CD4-positive, alpha-beta T cell (primary cell): ENCODE results near the gene LEF1. TPM values are rescaled to one million over a fixed set of nuclear protein-coding genes. Genes with fewer than 3 reads are reported as not detected.

Experiments
- ATAC-seq: fragments of 200-7000 bp; cut with Tn5 transposase; one replicate; pipeline ENCODE4 v1.10.0; 2022; ENCODE audit warnings: mild to moderate bottlenecking; ENCODE audit not compliant: poor library complexity
- CTCF ChIA-PET: fragments of 350-600 bp; sonication (Branson Sonifier 250); formaldehyde crosslinking; loops from one replicate; lab custom pipeline; 2021; ENCODE audit warnings: antibody characterized with exemption, inconsistent platforms; lab: Charles Lee
- POLR2A ChIA-PET: fragments of 350-600 bp; sonication (Branson Sonifier 250); formaldehyde crosslinking; loops from one replicate; lab custom pipeline; 2021; ENCODE audit warnings: antibody characterized with exemption, inconsistent platforms; lab: Charles Lee
- DNase-seq, 14 experiments: peaks; one replicate each; pipeline ENCODE4 v3.0.0-alpha.2; 2013 to 2020; ENCODE audit warnings: mixed read lengths in 2 of 14
- H3K27ac ChIP-seq, 2 donors: one replicate each; pipeline versions ENCODE4 v1.5.1 to v1.7.0; 2013; ENCODE audit warnings: low read length in 2 of 2, low read depth in 1 of 2, mild to moderate bottlenecking in 1 of 2
- H3K27me3 ChIP-seq, 2 experiments: 1 replicate in 1 of 2; 2 replicates in 1 of 2; pipeline versions ENCODE4 v1.6.1 to v1.7.0; 2013; ENCODE audit warnings: low read length in 2 of 2, control low read depth in 1 of 2, mild to moderate bottlenecking in 1 of 2, moderate library complexity in 1 of 2; ENCODE audit not compliant: insufficient read depth in 2 of 2, control insufficient read depth in 1 of 2
- H3K36me3 ChIP-seq: one replicate; pipeline ENCODE4 v1.6.1; 2013; ENCODE audit warnings: low read length, control low read depth; ENCODE audit not compliant: insufficient read depth
- H3K4me1 ChIP-seq: one replicate; pipeline ENCODE4 v1.6.1; 2013; ENCODE audit warnings: low read length, control low read depth; ENCODE audit not compliant: insufficient read depth
- H3K4me3 ChIP-seq: one replicate; pipeline ENCODE4 v1.5.1; 2013; ENCODE audit warnings: mild to moderate bottlenecking, low read length, moderate library complexity
- H3K9me3 ChIP-seq, 2 experiments: 1 replicate in 1 of 2; 2 replicates in 1 of 2; pipeline versions ENCODE4 v1.6.1 to v1.7.0; 2013; ENCODE audit warnings: low read length in 2 of 2, mild to moderate bottlenecking in 2 of 2, control low read depth in 1 of 2, moderate library complexity in 1 of 2; ENCODE audit not compliant: control insufficient read depth in 1 of 2, insufficient read depth in 1 of 2
- H3K27ac Mint-ChIP-seq: one replicate; pipeline ENCODE4 v1.8.0; 2020; ENCODE audit warnings: mixed read lengths
- H3K27me3 Mint-ChIP-seq: one replicate; pipeline ENCODE4 v1.8.0; 2021; ENCODE audit warnings: mixed read lengths
- H3K36me3 Mint-ChIP-seq: one replicate; pipeline ENCODE4 v1.8.0; 2021; ENCODE audit warnings: low read depth, mixed read lengths
- H3K4me1 Mint-ChIP-seq: one replicate; pipeline ENCODE4 v1.8.0; 2021; ENCODE audit warnings: low read depth, mixed read lengths
- H3K4me3 Mint-ChIP-seq: one replicate; pipeline ENCODE4 v1.8.0; 2020; ENCODE audit warnings: mild to moderate bottlenecking, mixed read lengths
- H3K9me3 Mint-ChIP-seq: one replicate; pipeline ENCODE4 v1.8.0; 2020; ENCODE audit warnings: mixed read lengths
- intact Hi-C, 2 experiments: fragments of 100-400 bp; cut with DNase I in 1 of 2; cut with micrococcal nuclease in 1 of 2; formaldehyde crosslinking; loops; one replicate each; pipeline versions ENCODE4 v1.15.1 to v1.9.0; 2023 to 2025; cut with DNase I, micrococcal nuclease
- total RNA-seq, 174 experiments: library from RNA in 2 of 174; stranded (reverse) in 2 of 174; gene quantifications; one replicate each; pipeline ENCODE4 v1.2.3 and lab custom pipeline; 2021 to 2026
- TF ChIP-seq, protein P1 (sequence below): fragments of 200-600 bp; IDR thresholded peaks from one replicate; pipeline ENCODE4 v1.8.0; 2022; ENCODE audit warnings: antibody characterized with exemption, mild to moderate bottlenecking

Gene LEF1
- total RNA-seq, 2 experiments from 2014 or later: 409 to 438 TPM

DNA sequence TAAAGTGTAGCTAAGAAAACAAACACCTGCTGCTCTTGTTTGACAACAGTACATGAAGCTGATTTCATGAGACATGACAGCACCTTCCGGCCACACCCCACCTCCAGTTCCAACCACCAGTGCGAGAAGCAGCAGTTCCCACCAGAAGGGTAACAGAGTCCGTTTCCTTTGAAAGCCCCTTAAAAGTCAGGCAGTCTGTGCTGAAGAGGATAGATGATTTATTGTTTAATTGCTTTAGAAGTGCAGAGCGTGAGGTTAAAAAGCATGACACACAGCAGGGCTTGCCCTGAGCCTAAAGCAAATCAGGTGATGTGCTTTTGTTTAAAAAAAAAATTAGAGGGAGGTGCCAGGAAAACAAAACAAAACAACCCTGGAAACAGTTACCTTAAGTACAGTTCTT, 96.4 kb downstream of the LEF1 start:
- Mint-ChIP-seq H3K27me3 (no peaks in the 10 kb centered on the region), H3K9me3 (no peaks in the 10 kb centered on the region), H3K27ac (peak overlapping the region; percentile 88), H3K4me1 (peaks cover 81% of the 10 kb centered on the region), H3K4me3 (peak overlapping the region; percentile 44), H3K36me3 (peaks cover 95% of the 10 kb centered on the region)
- H3K4me1 ChIP-seq: peaks cover 28% of the 10 kb centered on the region
- H3K4me3 ChIP-seq: no peak overlapping the region
- H3K9me3 ChIP-seq: no peaks in the 10 kb centered on the region
- H3K27me3 ChIP-seq: no peaks in the 10 kb centered on the region
- peaks cover 67% of the 10 kb centered on the region for H3K36me3 ChIP-seq
- intact Hi-C loops: loop anchor here in 1 of 2 experiments (1.0 to 5.0 kb wide), 4 partner anchors 8 to 93 kb away; no protein-coding TSS in a partner anchor
- peak overlapping the region; percentile 49 to 86 for H3K27ac ChIP-seq
- CTCF ChIA-PET: interaction anchor here (1.8 to 2.0 kb wide), 2 partner anchors 10 to 42 kb away, joined by 5 to 9 read pairs; no protein-coding TSS in a partner anchor
- POLR2A ChIA-PET: interaction anchor here (0.8 to 3.1 kb wide), 20 partner anchors 8 to 100 kb away, joined by 3 to 19 read pairs (median 4); partner anchors contain the start of gene LEF1
- peak; percentile 83 for ATAC-seq
- TF ChIP-seq, protein P1, sequence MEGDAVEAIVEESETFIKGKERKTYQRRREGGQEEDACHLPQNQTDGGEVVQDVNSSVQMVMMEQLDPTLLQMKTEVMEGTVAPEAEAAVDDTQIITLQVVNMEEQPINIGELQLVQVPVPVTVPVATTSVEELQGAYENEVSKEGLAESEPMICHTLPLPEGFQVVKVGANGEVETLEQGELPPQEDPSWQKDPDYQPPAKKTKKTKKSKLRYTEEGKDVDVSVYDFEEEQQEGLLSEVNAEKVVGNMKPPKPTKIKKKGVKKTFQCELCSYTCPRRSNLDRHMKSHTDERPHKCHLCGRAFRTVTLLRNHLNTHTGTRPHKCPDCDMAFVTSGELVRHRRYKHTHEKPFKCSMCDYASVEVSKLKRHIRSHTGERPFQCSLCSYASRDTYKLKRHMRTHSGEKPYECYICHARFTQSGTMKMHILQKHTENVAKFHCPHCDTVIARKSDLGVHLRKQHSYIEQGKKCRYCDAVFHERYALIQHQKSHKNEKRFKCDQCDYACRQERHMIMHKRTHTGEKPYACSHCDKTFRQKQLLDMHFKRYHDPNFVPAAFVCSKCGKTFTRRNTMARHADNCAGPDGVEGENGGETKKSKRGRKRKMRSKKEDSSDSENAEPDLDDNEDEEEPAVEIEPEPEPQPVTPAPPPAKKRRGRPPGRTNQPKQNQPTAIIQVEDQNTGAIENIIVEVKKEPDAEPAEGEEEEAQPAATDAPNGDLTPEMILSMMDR: no peak
- DNase-seq: peak; percentile 50 to 86 (median 70)

DNA sequence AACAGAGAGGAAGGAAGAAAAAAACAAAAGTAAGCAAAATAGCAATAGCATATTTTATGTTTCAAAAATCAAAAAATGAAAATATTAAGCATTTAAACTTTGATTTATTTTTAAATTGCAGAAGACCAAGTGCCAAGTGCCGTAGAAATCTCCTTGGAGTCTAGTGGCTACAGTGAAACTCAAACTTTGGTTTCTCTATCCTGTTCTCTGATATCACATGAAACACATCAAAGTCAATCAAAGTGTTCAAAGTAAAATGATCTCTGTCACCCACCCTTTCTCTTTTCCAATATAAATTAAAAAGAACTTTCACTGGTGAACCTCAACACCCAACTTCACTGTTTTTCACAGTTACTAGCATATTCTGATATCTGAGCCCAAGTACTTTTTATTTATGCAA, 98.0 kb downstream of the LEF1 start:
- ChIA-PET CTCF (interaction anchor here (1.1 to 2.0 kb wide), 2 partner anchors 40 to 52 kb away, joined by 3 to 9 read pairs; no protein-coding TSS in a partner anchor), POLR2A (interaction anchor here (0.8 to 3.1 kb wide), 7 partner anchors 9 to 42 kb away, joined by 3 to 19 read pairs (median 5); no protein-coding TSS in a partner anchor)
- peaks cover 97% of the 10 kb centered on the region for H3K36me3 Mint-ChIP-seq
- DNase-seq: peak in 2 of 14 experiments; percentile 20 to 43
- no peaks in the 10 kb centered on the region for H3K9me3 ChIP-seq
- peak overlapping the region; percentile 88 for H3K27ac Mint-ChIP-seq
- H3K27me3 ChIP-seq: no peaks in the 10 kb centered on the region
- intact Hi-C loops: loop anchor here in 1 of 2 experiments (2.0 to 5.0 kb wide), 2 partner anchors 22 to 37 kb away; no protein-coding TSS in a partner anchor
- H3K27ac ChIP-seq: peak overlapping the region in 1 of 2 donors; percentile 86
- ATAC-seq: no peak
- H3K4me1 Mint-ChIP-seq: peaks cover 92% of the 10 kb centered on the region
- peaks cover 65% of the 10 kb centered on the region for H3K36me3 ChIP-seq
- H3K4me3 Mint-ChIP-seq: peak overlapping the region; percentile 58
- no peaks in the 10 kb centered on the region for H3K9me3 Mint-ChIP-seq
- peaks cover 29% of the 10 kb centered on the region for H3K4me1 ChIP-seq
- no peaks in the 10 kb centered on the region for H3K27me3 Mint-ChIP-seq
- TF ChIP-seq, protein P1: no peak
- no peak overlapping the region for H3K4me3 ChIP-seq

DNA sequence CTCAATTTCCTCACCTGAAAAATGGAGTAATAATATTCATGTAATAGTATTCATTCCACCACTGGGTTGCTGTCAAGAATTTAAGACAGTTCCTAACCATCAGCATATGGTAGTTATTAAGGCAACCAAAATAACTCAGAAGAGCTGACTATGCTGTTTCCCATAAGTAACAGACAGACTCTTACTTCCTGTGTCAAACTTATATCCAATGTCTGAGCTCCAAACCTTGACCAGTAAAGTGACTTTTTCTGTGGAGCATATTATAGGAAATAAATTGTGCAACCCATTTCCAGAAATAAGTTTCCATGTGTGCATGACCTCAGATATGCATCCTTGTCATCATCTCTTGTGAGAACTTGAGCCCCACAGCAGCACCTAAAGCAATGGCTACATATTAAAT, 100.3 kb downstream of the LEF1 start:
- Mint-ChIP-seq H3K9me3 (no peaks in the 10 kb centered on the region), H3K4me3 (no peak overlapping the region), H3K27ac (peak overlapping the region; percentile 88), H3K27me3 (no peaks in the 10 kb centered on the region), H3K4me1 (peaks cover 87% of the 10 kb centered on the region), H3K36me3 (peaks cover 96% of the 10 kb centered on the region)
- ATAC-seq: no peak
- H3K27me3 ChIP-seq: no peaks in the 10 kb centered on the region
- no peaks in the 10 kb centered on the region for H3K9me3 ChIP-seq
- TF ChIP-seq, protein P1: no peak
- intact Hi-C loops: no loop called here
- H3K4me3 ChIP-seq: no peak overlapping the region
- ChIA-PET CTCF (interaction anchor here (0.6 to 1.6 kb wide), 3 partner anchors 12 to 39 kb away, joined by 3 to 4 read pairs (median 4); no protein-coding TSS in a partner anchor), POLR2A (interaction anchor here (1.0 to 2.1 kb wide), 7 partner anchors 12 to 81 kb away, joined by 3 to 6 read pairs (median 4); no protein-coding TSS in a partner anchor)
- no peak for DNase-seq
- peaks cover 73% of the 10 kb centered on the region for H3K36me3 ChIP-seq
- H3K4me1 ChIP-seq: peaks cover 33% of the 10 kb centered on the region
- no peak overlapping the region for H3K27ac ChIP-seq
